ENCODE data around the gene SSX5. TPM values are rescaled to one million over a fixed set of nuclear protein-coding genes. Genes with fewer than 3 reads are reported as not detected.

The SSX5 gene
- total RNA-seq: not detected in 2 replicates

GRCh38 chrX:48196745-48197201 lies at the start of gene SSX5:
SSX5 (minus strand) TSS chrX:48196795; CDS start chrX:48195358, 1,437 bp downstream.

Other genes with a start within 250 kb of the SSX5 start
- 2.1 and 5.0 TPM in 2 replicates for gene ZNF182, start 192.8 kb downstream of the SSX5 start, total RNA-seq
- not detected in 2 replicates for gene SPACA5, start 189.8 kb downstream of the SSX5 start, total RNA-seq
- gene ZNF630, start 125.2 kb downstream of the SSX5 start, total RNA-seq: 0.65 and 3.7 TPM in 2 replicates
- gene SPACA5B, start 66.2 kb downstream of the SSX5 start, total RNA-seq: not detected in 2 replicates
- not detected in 2 replicates for gene SSX1, start 58.6 kb upstream of the SSX5 start, total RNA-seq
- not detected in 2 replicates for gene SSX3, start 159.9 kb upstream of the SSX5 start, total RNA-seq
- not detected in 2 replicates for gene SSX4, start 186.7 kb upstream of the SSX5 start, total RNA-seq
- not detected in 2 replicates for gene SSX4B, start 215.2 kb upstream of the SSX5 start, total RNA-seq

Data from bladder microvascular endothelial cell (primary cell).